Stimulated activated CD4-positive, alpha-beta T cell treated with anti-CD3 and anti-CD28 coated beads, TNF-alpha, amount 100 ng/mL, for 1 hour (primary cell): ENCODE data around the gene XRN2.
"Not testable (repeated sequence)": the region's sequence is repeated elsewhere in the genome, so short reads cannot be mapped to it uniquely, and the experiment has no call there.

Experiments
- DNase-seq, 3 donors: peaks; one replicate each; pipeline ENCODE4 v3.0.0-alpha.2; 2020; ENCODE audit warnings: low read depth in 3 of 3, low spot score in 1 of 3

XRN2 gene

GRCh38 chr20:21413996-21414395 lies 110.9 kb downstream of the XRN2 start:
- not testable (repeated sequence) for DNase-seq

DNA sequence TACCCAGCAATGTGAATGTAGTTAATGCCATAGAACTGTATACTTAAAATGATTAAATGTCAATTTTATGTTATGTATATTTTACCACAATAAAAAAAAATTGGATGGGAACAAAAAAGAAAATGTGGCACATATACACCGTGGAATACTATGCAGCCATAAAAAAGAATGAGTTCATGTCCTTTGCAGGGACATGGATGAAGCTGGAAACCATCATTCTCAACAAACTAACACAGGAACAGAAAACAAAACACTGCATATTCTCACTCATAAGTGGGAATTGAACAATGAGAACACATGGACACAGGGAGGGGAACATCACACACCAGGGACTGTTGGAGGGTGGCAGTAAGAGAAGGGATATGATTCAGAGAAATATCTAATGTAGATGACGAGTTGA lies 116.0 kb downstream of the XRN2 start:
- DNase-seq, result not testable (repeated sequence)

DNA sequence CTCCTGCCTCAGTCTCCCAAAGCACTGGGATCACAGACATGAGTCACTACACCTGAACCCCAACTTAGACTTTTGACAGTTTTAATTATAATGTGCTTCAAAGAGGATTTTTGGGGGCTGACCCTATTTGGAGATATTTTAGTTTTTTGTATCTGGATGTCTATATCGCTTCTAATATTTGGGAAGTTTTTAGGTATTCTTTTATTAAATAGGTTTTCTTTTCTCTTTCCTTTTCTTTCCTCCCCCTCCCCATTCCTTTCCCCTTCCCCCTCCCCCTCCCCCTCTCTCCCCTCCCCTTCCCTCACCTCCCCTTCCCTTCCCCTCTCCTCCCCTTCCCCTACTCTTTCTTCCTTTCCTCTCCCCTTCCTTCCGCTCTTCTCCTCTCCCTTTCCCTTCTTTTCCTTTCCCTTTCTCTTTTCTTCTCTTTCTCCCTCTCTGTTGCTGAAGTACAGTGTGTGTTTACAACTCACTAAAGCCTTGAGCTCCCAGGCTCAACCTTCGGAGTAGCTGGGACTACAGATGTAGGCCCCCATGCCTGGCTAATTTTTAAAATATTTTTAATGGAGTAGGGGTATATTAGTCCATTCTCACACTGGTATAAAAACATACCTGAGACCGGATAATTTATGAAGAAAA lies 118.6 kb downstream of the XRN2 start:
- DNase-seq, result no peak

DNA sequence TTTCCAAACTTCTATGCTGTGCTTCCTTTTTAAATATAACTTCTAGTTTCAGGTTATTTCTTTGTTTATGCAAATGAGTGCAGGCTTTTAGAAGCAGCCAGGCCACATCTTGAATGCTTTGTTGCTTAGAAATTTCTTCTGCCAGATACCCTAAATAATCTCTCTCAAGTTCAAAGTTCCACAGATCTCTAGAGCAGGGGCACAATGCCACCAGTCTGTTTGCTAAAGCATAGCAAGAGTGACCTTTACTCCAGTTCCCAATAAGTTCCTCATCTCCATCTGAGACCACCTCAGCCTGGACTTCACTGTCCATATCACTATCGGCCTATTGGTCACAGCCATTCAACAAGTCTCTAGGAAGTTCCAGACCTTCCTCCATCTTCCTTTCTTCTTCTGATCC lies 120.6 kb downstream of the XRN2 start:
- DNase-seq, result not testable (repeated sequence)

DNA sequence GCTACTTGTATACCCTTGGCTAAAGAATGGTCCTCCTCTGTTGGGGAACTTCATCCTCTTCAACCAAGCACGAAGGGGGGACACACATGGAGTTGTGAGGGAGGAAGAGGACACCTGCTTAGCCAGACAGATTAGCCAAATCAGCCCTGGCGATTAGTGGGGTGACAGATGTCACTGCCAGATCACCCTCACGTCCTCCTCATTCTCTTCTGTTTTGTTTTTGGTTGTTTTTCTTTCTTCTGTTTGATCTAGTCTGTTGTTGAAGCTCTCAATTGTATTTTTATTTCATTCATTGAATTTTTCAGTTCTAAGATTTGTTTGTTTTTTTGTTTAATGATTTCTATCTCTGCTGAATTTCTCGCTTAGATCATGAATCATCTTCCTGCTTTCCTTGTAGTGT lies 121.7 kb downstream of the XRN2 start:
- DNase-seq, result no peak

GRCh38 chr20:21430020-21430419 lies 126.9 kb downstream of the XRN2 start:
- no peak for DNase-seq

DNA sequence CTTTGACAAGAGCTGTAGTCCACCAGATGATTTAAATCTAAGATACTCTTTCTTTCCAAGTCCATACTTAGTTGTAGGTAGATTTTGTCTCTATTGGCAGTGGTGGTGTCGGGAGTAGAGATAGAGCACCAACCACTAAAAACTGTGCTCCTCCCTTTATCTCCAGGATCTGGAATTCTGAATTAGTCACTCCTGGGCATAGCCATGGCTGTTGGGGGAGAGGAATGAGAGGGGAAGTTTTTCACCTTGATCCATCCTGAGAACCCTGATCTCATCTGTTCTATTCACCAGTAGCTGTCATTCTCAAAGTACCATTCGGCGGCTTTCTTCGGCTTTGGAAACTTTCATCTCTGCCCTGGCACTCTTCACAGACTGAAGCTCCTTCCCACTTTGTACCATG lies 129.8 kb downstream of the XRN2 start:
- no peak for DNase-seq

GRCh38 chr20:21433329-21433890 lies 130.3 kb downstream of the XRN2 start:
- DNase-seq, result no peak

GRCh38 chr20:21435576-21435975 lies 132.4 kb downstream of the XRN2 start:
- DNase-seq, result no peak

DNA sequence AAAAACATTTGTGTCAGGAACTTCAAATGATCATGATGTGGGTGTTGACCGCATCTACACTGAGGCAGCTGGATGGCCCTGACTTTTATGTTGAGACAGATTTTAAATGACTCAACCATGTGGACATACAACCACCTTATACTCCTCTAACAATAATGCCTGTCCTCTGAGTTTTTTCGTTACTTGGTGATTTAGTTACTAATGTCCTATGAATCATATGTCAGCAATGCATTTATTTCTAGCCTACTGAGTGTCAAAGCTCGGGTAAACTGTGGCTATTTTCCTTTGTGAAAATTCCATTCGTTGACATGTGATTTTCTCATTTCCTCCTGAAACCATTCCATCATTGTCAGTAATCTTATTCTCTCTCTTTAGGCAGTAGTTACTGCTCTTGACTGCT lies 133.1 kb downstream of the XRN2 start:
- no peak for DNase-seq

DNA sequence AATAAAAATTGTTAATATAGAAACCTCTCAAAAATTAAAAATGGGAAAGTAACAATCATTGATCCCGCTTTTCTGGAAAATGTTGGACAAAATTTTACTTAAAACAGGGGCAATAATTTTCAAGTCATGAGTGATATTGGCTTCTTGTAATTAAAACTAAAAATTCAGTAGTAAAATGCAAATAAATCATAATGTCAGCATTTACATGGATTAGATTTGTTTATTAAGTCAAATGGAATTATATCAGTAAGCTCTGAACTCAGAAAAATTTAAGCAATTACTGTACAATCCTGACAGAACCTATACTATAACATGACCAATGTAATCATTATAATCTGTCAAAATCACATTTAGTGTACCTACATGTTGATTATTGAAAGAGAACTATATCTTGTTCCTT lies 134.1 kb downstream of the XRN2 start:
- DNase-seq, result no peak

- no peak for DNase-seq
Observed at GRCh38 chr20:21437816-21438215, 134.7 kb downstream of the XRN2 start.
